Measurements from ENCODE around the gene NDFIP2. TPM values are rescaled to one million over a fixed set of nuclear protein-coding genes. Genes with fewer than 3 reads are reported as not detected.

Gene NDFIP2
- total and polyA plus RNA-seq, 2 donors from 2014 or later, result 28.7 to 52.2 TPM

- intact Hi-C loops (cut with DNase I), result loop anchor here (5.0 kb wide), 1 partner anchor 119 kb away; no protein-coding TSS in a partner anchor
- H3K9ac ChIP-seq (ENCODE audit: low read length in 3 of 3), result no peak overlapping the region
- no peaks in the 10 kb centered on the region for H3K27me3 ChIP-seq (ENCODE audit: control insufficient read depth, insufficient read depth, low read length)
- no peaks in the 10 kb centered on the region for H3K4me1 ChIP-seq (ENCODE audit: control insufficient read depth in 2 of 3, insufficient read depth in 2 of 3, low read depth in 1 of 3, low read length in 3 of 3)
- DNase-seq (peak in 2 of 5 donors; percentile 70 to 77), FAIRE-seq (peak; percentile 99)
- H3K27ac ChIP-seq (ENCODE audit: low read depth in 2 of 2, low read length in 2 of 2), result no peak overlapping the region
- H3K36me3 ChIP-seq (ENCODE audit: control insufficient read depth in 2 of 3, insufficient read depth in 3 of 3, low read length in 3 of 3), result no peaks in the 10 kb centered on the region
- H3K9me3 ChIP-seq (ENCODE audit: control insufficient read depth in 2 of 3, insufficient read depth in 1 of 3, low read length in 3 of 3), result no peaks in the 10 kb centered on the region
- no peak overlapping the region for H3K4me3 ChIP-seq (ENCODE audit: low read length in 3 of 3)
- TF ChIP-seq CTCF (IDR thresholded peaks at IDR 0.05; ENCODE audit: borderline replicate concordance, extremely low read depth, insufficient read depth), result peak; percentile 73
Measured at GRCh38 chr13:79541426-79542049, 60.6 kb downstream of the NDFIP2 start.

GRCh38 chr13:79543883-79544282 lies 62.9 kb downstream of the NDFIP2 start:
- H3K9ac ChIP-seq (ENCODE audit: low read length in 3 of 3), result no peak overlapping the region
- H3K4me1 ChIP-seq (ENCODE audit: control insufficient read depth in 2 of 3, insufficient read depth in 2 of 3, low read depth in 1 of 3, low read length in 3 of 3), result no peaks in the 10 kb centered on the region
- no peaks in the 10 kb centered on the region for H3K27me3 ChIP-seq (ENCODE audit: control insufficient read depth, insufficient read depth, low read length)
- no peaks in the 10 kb centered on the region for H3K9me3 ChIP-seq (ENCODE audit: control insufficient read depth in 2 of 3, insufficient read depth in 1 of 3, low read length in 3 of 3)
- no peak overlapping the region for H3K27ac ChIP-seq (ENCODE audit: low read depth in 2 of 2, low read length in 2 of 2)
- DNase-seq, result no peak
- TF ChIP-seq CTCF (IDR thresholded peaks at IDR 0.05; ENCODE audit: borderline replicate concordance, extremely low read depth, insufficient read depth), result no peak
- FAIRE-seq, result peak; percentile 6
- H3K4me3 ChIP-seq (ENCODE audit: low read length in 3 of 3), result no peak overlapping the region
- intact Hi-C loops (cut with DNase I), result loop anchor here (5.0 kb wide), 1 partner anchor 122 kb away; no protein-coding TSS in a partner anchor
- no peaks in the 10 kb centered on the region for H3K36me3 ChIP-seq (ENCODE audit: control insufficient read depth in 2 of 3, insufficient read depth in 3 of 3, low read length in 3 of 3)

- no peak for TF ChIP-seq CTCF (IDR thresholded peaks at IDR 0.05; ENCODE audit: borderline replicate concordance, extremely low read depth, insufficient read depth)
- Histone ChIP-seq H3K4me1 (ENCODE audit: control insufficient read depth in 2 of 3, insufficient read depth in 2 of 3, low read depth in 1 of 3, low read length in 3 of 3) (peaks cover 3 to 4% (median 3%) of the 10 kb centered on the region in 3 donors), H3K4me3 (ENCODE audit: low read length in 3 of 3) (no peak overlapping the region), H3K27ac (ENCODE audit: low read depth in 2 of 2, low read length in 2 of 2) (no peak overlapping the region), H3K9ac (ENCODE audit: low read length in 3 of 3) (no peak overlapping the region), H3K27me3 (ENCODE audit: control insufficient read depth, insufficient read depth, low read length) (no peaks in the 10 kb centered on the region), H3K36me3 (ENCODE audit: control insufficient read depth in 2 of 3, insufficient read depth in 3 of 3, low read length in 3 of 3) (no peaks in the 10 kb centered on the region), H3K9me3 (ENCODE audit: control insufficient read depth in 2 of 3, insufficient read depth in 1 of 3, low read length in 3 of 3) (no peaks in the 10 kb centered on the region)
- intact Hi-C loops (cut with DNase I), result no loop called here
- FAIRE-seq (no peak), DNase-seq (no peak)
Measured at GRCh38 chr13:79547211-79548195, 66.5 kb downstream of the NDFIP2 start.
